ENCODE measurements around the gene TMC8. TPM values are rescaled to one million over a fixed set of nuclear protein-coding genes. Genes with fewer than 3 reads are reported as not detected.

The TMC8 gene
- total and polyA plus RNA-seq, 3 donors from 2014 or later: 3.5 to 9.3 (median 5.6) TPM

GRCh38 chr17:78172249-78173051 lies 41.9 kb downstream of the TMC8 start:
- peak; percentile 39 for DNase-seq
- H3K4me1 ChIP-seq: peaks cover 58% of the 10 kb centered on the region
- H3K36me3 ChIP-seq (ENCODE audit: low read depth, missing control alignments): no peaks in the 10 kb centered on the region
- no peaks in the 10 kb centered on the region for H3K9me3 ChIP-seq
- TF ChIP-seq CTCF (IDR thresholded peaks at IDR 0.05) (no peak), POLR2A (IDR thresholded peaks at IDR 0.05) (no peak)
- H3K27ac ChIP-seq: peak overlapping the region; percentile 69 to 80
- H3K4me3 ChIP-seq: no peak overlapping the region
- 46 to 60% methylated on average over 10 to 19 of the region's 19 CpGs for WGBS, 2 donors
- intact Hi-C loops (cut with DNase I; ENCODE audit: low total_unique reads): no loop called here
- H3K27me3 ChIP-seq: no peaks in the 10 kb centered on the region

GRCh38 chr17:78173097-78173715 lies 42.6 kb downstream of the TMC8 start:
- DNase-seq: no peak
- Histone ChIP-seq H3K9me3 (no peaks in the 10 kb centered on the region), H3K4me1 (peaks cover 55% of the 10 kb centered on the region), H3K36me3 (ENCODE audit: low read depth, missing control alignments) (no peaks in the 10 kb centered on the region), H3K27me3 (no peaks in the 10 kb centered on the region), H3K4me3 (no peak overlapping the region), H3K27ac (peak overlapping the region; percentile 69 to 80)
- WGBS, 2 donors: 52 to 58% methylated on average over 8 to 11 of the region's 11 CpGs
- TF ChIP-seq CTCF (IDR thresholded peaks at IDR 0.05) (no peak), POLR2A (IDR thresholded peaks at IDR 0.05) (no peak)
- intact Hi-C loops (cut with DNase I; ENCODE audit: low total_unique reads): no loop called here

- 39 to 69% methylated on average over 6 to 15 of the region's 15 CpGs for WGBS, 2 donors
- TF ChIP-seq CTCF (IDR thresholded peaks at IDR 0.05) (peak in 1 of 3 experiments; percentile 28), POLR2A (IDR thresholded peaks at IDR 0.05) (no peak)
- Histone ChIP-seq H3K36me3 (ENCODE audit: low read depth, missing control alignments) (no peaks in the 10 kb centered on the region), H3K9me3 (no peaks in the 10 kb centered on the region), H3K27me3 (no peaks in the 10 kb centered on the region), H3K4me1 (peaks cover 50% of the 10 kb centered on the region), H3K4me3 (no peak overlapping the region), H3K27ac (peak overlapping the region; percentile 45 to 80)
- peak; percentile 65 for DNase-seq
- intact Hi-C loops (cut with DNase I; ENCODE audit: low total_unique reads): no loop called here
Observed at GRCh38 chr17:78174346-78174869, 43.8 kb downstream of the TMC8 start.

GRCh38 chr17:78174870-78175642 lies 44.5 kb downstream of the TMC8 start:
- no peak for TF ChIP-seq POLR2A (IDR thresholded peaks at IDR 0.05)
- TF ChIP-seq CTCF (IDR thresholded peaks at IDR 0.05): no peak
- H3K9me3 ChIP-seq: no peaks in the 10 kb centered on the region
- H3K27me3 ChIP-seq: no peaks in the 10 kb centered on the region
- DNase-seq: no peak
- H3K36me3 ChIP-seq (ENCODE audit: low read depth, missing control alignments): no peaks in the 10 kb centered on the region
- peaks cover 52% of the 10 kb centered on the region for H3K4me1 ChIP-seq
- WGBS, 2 donors: 78 to 88% methylated on average over 6 to 28 of the region's 28 CpGs
- H3K27ac ChIP-seq: peak overlapping the region; percentile 45 to 80
- intact Hi-C loops (cut with DNase I; ENCODE audit: low total_unique reads): no loop called here
- no peak overlapping the region for H3K4me3 ChIP-seq
